ENCODE measurements around the gene PRR7.

The PRR7 gene

DNA sequence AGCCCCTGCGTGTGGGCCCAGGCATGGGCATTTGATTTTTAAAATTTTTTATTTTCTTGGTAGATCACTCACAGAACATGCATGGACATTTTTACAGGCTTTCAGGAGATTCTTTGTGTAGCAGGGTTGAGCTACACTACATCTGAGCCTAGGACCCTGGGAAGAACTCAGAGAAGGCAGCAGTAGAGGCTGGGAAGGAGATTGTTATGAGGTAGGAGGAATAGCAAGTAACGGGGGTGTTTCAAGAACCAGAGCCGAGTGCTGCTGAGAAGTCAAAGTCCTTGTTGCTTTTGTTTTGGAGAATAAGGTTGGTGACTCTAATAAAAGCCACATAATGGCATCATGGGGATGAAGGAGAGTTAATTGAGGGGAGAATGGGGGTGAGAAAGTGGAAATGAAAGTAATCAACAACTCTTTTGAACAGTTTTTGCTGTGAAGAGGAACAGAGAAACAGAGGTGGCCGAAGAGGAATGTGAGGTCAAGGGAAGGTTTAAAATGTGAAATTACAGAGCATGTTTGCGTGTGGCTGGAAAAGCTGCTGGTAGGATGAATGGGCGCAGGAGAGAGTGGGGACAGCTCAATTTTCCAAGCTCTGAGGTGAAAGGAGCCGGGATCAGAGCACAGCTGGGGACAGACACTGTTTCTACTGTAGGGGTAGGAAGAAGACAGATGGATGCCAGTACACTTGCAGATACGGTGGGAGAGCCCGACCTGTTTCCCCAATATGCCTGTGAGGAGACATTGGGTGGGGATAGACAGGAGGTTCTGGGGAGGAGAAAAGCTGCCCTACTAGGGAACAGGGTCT lies 55.5 kb downstream of the PRR7 start:
- no peak for DNase-seq

DNA sequence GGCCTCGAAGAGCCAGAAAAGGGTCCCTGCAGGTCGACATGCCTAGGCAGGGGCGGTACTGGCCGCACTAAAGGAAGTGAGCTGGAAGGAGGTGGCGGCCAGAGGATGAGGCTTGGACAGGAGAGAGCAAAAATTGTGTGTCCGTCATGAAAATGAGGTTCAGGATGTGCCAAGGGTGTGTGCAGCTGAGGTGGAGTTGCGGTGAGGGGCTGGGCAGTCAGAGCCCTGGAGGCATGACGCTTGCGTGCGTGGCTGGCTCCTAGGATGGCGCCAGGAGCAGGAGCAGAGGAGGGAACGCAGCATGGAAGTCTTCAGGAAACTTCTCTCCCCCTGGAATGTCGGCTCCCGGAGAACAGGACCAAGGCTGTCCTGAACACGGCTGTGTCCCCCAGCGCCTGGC lies 56.3 kb downstream of the PRR7 start:
- DNase-seq, result no peak

DNA sequence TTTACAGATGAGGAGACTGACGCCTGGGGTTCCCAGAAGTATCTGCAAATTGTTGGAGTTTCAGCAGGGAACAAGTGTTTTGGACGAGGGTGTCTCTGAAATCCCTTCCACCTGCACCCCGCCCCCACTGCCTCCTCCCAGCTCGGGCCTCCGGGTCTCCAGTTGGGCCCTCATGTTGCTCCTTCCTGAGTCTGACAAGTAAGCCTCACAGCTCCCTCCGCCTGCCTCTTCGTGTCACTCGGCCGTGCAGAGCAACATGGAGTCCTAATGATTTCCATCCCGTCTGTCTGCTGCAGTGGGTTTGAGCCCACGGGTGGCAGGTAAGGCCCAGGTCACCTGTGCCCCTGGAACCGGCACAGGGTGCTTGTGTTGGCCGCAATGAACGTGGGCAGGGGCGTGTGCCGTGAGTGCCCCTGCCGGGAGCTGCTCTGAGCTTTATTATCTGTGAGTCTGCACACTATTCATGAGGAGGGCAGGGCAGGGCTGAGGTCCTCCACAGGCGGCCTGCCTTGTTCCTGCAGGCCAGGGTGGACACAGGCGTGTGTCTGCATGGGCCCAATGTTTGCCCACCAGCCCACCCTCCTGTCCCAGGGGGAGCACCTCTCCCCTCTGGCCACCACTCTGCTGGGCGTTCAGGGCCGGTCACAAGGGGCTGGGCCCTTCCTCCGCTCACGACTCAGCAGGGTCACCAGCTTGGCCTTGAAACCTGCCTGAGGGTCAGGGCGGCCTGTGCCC lies 56.9 kb downstream of the PRR7 start:
- no peak for DNase-seq

DNA sequence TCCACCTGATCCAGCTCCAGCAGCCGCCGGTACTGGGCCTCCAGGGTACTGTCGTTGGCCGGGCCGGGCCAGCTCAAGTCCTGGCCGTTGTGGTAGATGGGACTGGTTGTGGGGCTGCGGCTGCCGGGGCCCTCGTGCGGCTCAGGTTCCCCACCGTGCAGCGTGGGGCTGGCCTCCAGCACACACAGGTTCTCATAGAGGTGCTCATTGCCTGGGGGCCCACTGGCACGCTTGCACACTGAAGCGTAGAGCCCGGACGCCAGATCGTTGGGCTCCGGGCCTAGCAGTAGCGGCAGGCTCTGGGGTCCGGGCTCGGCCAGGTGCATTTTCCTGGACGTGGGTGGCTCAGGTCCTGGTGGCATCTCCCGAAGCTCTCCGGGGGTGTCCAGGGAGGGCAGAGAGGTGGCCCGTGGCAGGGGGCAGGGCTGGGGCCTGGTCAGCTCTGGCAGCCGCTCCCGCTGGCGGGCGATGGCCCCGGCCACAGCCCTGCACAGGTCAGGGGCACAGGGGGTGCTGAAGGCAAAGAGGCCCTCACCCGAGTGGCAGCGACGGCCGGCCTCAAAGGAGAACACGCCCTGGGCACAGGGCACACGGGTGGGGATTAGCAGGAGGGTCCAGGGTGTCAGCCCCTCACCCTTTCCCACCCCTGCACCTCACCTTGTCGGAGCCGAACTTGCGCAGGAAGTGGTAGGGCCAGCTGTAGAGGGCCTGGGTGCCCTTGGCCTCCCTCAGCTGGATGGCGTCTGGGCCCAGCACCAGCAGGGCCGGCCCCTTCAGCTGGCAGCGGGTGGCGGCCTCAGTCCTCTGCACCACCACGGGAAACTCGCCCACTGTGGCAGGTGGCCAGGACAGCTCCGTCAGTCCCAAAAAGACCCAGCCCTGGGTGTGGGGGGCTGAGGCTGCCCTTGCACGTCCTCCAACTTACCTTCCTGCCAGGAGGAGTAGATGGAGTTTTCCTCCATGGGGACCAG lies 57.8 kb downstream of the PRR7 start:
- no peak for DNase-seq

DNA sequence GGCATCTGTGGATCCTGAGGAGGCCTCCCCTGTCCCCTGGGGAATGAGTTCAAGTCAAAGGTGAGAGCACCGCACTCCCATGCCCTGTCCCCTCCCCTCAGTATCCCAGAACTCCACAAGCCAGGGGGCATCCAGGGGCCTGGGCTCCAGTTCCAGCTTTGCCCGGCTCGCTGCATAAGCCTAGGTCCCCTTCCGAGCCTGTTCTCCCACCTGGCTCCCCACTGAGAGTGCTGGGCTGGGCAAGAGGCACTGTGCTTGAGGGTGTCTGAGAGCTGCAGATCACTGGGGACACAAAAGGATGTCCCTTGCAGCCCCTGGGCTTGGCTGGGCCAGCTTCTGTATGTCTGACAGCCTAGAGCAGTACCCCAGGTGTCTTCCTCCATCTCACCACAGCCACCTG lies 58.5 kb downstream of the PRR7 start:
- no peak for DNase-seq
